HepG2 (cell line): ENCODE measurements around the gene OTUB2. TPM values are rescaled to one million over a fixed set of nuclear protein-coding genes. Genes with fewer than 3 reads are reported as not detected.

Experiments
- AHDC1 ChIP-seq: sonication (generic); formaldehyde crosslinking; IDR thresholded peaks from 2 replicates; pipeline ENCODE4 v1.5.1; 2020; ENCODE audit warnings: mild to moderate bottlenecking, missing genetic modification reagents, borderline replicate concordance
- ARID2 ChIP-seq: sonication (generic); formaldehyde crosslinking; IDR thresholded peaks from 2 replicates; pipeline ENCODE4 v1.8.1; 2022; ENCODE audit warnings: mild to moderate bottlenecking, missing genetic modification reagents, borderline replicate concordance
- CCAR2 ChIP-seq: fragments of 200-400 bp; formaldehyde crosslinking; optimal IDR thresholded peaks from 2 replicates; pipeline ENCODE3; 2018; ENCODE audit warnings: low read depth, mild to moderate bottlenecking, low read length, moderate library complexity
- CHD2 ChIP-seq: IDR thresholded peaks from 2 replicates; pipeline ENCODE4 v1.6.1; 2011; ENCODE audit warnings: low read depth, low read length, improper control_type of control experiment
- MATR3 ChIP-seq: sonication (generic); formaldehyde crosslinking; IDR thresholded peaks from 2 replicates; pipeline ENCODE4 v1.4.0; 2020; ENCODE audit warnings: missing genetic modification reagents
- MEF2D ChIP-seq: sonication (generic); formaldehyde crosslinking; IDR thresholded peaks from 2 replicates; pipeline ENCODE4 v1.5.1; 2020; ENCODE audit warnings: mild to moderate bottlenecking, missing genetic modification reagents
- NCOA2 ChIP-seq: sonication (generic); formaldehyde crosslinking; IDR thresholded peaks from 2 replicates; pipeline ENCODE4 v1.8.0; 2022; ENCODE audit warnings: inconsistent platforms
- ONECUT2 ChIP-seq: sonication (generic); formaldehyde crosslinking; IDR thresholded peaks from 2 replicates; pipeline ENCODE4 v1.4.0; 2020; ENCODE audit warnings: missing genetic modification reagents
- PTBP1 ChIP-seq: fragments of 200-400 bp; formaldehyde crosslinking; IDR thresholded peaks from 2 replicates; pipeline ENCODE4 v1.6.1; 2018; ENCODE audit warnings: low read length, low read depth; ENCODE audit not compliant: poor library complexity, severe bottlenecking
- RAD21 ChIP-seq: fragments of 450-650 bp; formaldehyde crosslinking; IDR thresholded peaks from 2 replicates; pipeline ENCODE4 v1.5.0; 2020; ENCODE audit warnings: mild to moderate bottlenecking
- ZMYM4 ChIP-seq: sonication (generic); formaldehyde crosslinking; IDR thresholded peaks from 2 replicates; pipeline ENCODE4 v1.8.1; 2023; ENCODE audit warnings: mild to moderate bottlenecking, missing genetic modification reagents
- ZNF20 ChIP-seq: sonication (generic); formaldehyde crosslinking; IDR thresholded peaks from 2 replicates; pipeline ENCODE4 v1.4.0; 2020; ENCODE audit warnings: mild to moderate bottlenecking, moderate library complexity, missing genetic modification reagents
- ZNF563 ChIP-seq: sonication (generic); formaldehyde crosslinking; IDR thresholded peaks from 2 replicates; pipeline ENCODE4 v1.8.0; 2022; ENCODE audit warnings: mild to moderate bottlenecking, moderate library complexity, missing genetic modification reagents
- ZNF704 ChIP-seq: sonication (generic); formaldehyde crosslinking; IDR thresholded peaks from 2 replicates; pipeline ENCODE4 v1.8.1; 2023; ENCODE audit warnings: mild to moderate bottlenecking, inconsistent platforms, moderate library complexity, missing genetic modification reagents, borderline replicate concordance
- ZSCAN12 ChIP-seq: sonication (generic); formaldehyde crosslinking; IDR thresholded peaks from 2 replicates; pipeline ENCODE4 v1.9.0; 2021; ENCODE audit warnings: mild to moderate bottlenecking, missing genetic modification reagents
- polyA plus RNA-seq, 8 experiments: library from polyadenylated mRNA; depleted of rRNA in 3 of 8; stranded (reverse) in 7 of 8; unstranded in 1 of 8; fragments of >200 nt; fragmentation: Illumina TruSeq in 4 of 8; extraction: Trizol in 4 of 8; gene quantifications; 2 replicates each; pipeline versions ENCODE4 v1.2.1 to v1.2.3, GENCODE V29; 2011 to 2016; ENCODE audit warnings: low read depth in 4 of 8, missing spikeins in 1 of 8, mixed read lengths in 1 of 8; ENCODE audit not compliant: insufficient read depth in 1 of 8
- total RNA-seq, 5 experiments: library from RNA; depleted of rRNA; stranded (reverse); fragments of >200 nt; fragmentation: Illumina TruSeq; extraction: Trizol; gene quantifications; 2 replicates each; pipeline ENCODE4 v1.2.3, GENCODE V29; 2016; ENCODE audit warnings: low read depth in 1 of 5
- TF ChIP-seq, protein P1 (sequence below): sonication (generic); formaldehyde crosslinking; IDR thresholded peaks from 2 replicates; pipeline ENCODE4 v1.4.0; 2020; ENCODE audit warnings: missing genetic modification reagents
- TF ChIP-seq, protein P2 (sequence below): sonication (generic); formaldehyde crosslinking; IDR thresholded peaks from 2 replicates; pipeline ENCODE4 v1.5.1; 2020; ENCODE audit warnings: missing genetic modification reagents, mild to moderate bottlenecking, borderline replicate concordance
- TF ChIP-seq, protein P3 (sequence below): sonication (generic); formaldehyde crosslinking; IDR thresholded peaks from 2 replicates; pipeline ENCODE4 v1.4.0; 2020; ENCODE audit warnings: mild to moderate bottlenecking, missing genetic modification reagents, borderline replicate concordance

OTUB2 gene
- total and polyA plus RNA-seq, 2 of the 13 experiments (the other 11 are each of a cell fraction or from before 2014, with no cell fraction given), result 2.2 to 2.4 TPM

GRCh38 chr14:93989939-93990338 lies 36.2 kb upstream of the OTUB2 start (continued):
- TF ChIP-seq, protein P1, sequence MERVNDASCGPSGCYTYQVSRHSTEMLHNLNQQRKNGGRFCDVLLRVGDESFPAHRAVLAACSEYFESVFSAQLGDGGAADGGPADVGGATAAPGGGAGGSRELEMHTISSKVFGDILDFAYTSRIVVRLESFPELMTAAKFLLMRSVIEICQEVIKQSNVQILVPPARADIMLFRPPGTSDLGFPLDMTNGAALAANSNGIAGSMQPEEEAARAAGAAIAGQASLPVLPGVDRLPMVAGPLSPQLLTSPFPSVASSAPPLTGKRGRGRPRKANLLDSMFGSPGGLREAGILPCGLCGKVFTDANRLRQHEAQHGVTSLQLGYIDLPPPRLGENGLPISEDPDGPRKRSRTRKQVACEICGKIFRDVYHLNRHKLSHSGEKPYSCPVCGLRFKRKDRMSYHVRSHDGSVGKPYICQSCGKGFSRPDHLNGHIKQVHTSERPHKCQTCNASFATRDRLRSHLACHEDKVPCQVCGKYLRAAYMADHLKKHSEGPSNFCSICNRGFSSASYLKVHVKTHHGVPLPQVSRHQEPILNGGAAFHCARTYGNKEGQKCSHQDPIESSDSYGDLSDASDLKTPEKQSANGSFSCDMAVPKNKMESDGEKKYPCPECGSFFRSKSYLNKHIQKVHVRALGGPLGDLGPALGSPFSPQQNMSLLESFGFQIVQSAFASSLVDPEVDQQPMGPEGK (CRISPR knock-in tag), result no peak
- TF ChIP-seq ZMYM4 (CRISPR knock-in tag), result no peak
- no peak for TF ChIP-seq ZNF563 (CRISPR knock-in tag)
- TF ChIP-seq ONECUT2 (CRISPR knock-in tag), result no peak
- TF ChIP-seq ARID2 (CRISPR knock-in tag), result no peak
- TF ChIP-seq MEF2D (CRISPR knock-in tag), result no peak
- TF ChIP-seq PTBP1, result no peak
- TF ChIP-seq ZSCAN12, result no peak
- no peak for TF ChIP-seq RAD21
- TF ChIP-seq, protein P2, sequence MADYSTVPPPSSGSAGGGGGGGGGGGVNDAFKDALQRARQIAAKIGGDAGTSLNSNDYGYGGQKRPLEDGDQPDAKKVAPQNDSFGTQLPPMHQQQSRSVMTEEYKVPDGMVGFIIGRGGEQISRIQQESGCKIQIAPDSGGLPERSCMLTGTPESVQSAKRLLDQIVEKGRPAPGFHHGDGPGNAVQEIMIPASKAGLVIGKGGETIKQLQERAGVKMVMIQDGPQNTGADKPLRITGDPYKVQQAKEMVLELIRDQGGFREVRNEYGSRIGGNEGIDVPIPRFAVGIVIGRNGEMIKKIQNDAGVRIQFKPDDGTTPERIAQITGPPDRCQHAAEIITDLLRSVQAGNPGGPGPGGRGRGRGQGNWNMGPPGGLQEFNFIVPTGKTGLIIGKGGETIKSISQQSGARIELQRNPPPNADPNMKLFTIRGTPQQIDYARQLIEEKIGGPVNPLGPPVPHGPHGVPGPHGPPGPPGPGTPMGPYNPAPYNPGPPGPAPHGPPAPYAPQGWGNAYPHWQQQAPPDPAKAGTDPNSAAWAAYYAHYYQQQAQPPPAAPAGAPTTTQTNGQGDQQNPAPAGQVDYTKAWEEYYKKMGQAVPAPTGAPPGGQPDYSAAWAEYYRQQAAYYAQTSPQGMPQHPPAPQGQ (CRISPR knock-in tag), result no peak
- no peak for TF ChIP-seq CCAR2
- TF ChIP-seq, protein P3, sequence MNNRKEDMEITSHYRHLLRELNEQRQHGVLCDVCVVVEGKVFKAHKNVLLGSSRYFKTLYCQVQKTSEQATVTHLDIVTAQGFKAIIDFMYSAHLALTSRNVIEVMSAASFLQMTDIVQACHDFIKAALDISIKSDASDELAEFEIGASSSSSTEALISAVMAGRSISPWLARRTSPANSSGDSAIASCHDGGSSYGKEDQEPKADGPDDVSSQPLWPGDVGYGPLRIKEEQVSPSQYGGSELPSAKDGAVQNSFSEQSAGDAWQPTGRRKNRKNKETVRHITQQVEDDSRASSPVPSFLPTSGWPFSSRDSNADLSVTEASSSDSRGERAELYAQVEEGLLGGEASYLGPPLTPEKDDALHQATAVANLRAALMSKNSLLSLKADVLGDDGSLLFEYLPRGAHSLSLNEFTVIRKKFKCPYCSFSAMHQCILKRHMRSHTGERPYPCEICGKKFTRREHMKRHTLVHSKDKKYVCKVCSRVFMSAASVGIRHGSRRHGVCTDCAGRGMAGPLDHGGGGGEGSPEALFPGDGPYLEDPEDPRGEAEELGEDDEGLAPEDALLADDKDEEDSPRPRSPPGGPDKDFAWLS, result no peak
- no peak for TF ChIP-seq ZNF704 (CRISPR knock-in tag)
- TF ChIP-seq MATR3 (CRISPR knock-in tag), result no peak
- no peak for TF ChIP-seq CHD2
- TF ChIP-seq ZNF20 (CRISPR knock-in tag), result no peak
- no peak for TF ChIP-seq AHDC1 (CRISPR knock-in tag)
- 0 out of 2 replicates have a peak, but pooled peaks have one; percentile 45 for TF ChIP-seq NCOA2 (CRISPR knock-in tag)
